Naive B cell (primary cell): ENCODE data around the gene PEF1. TPM values are rescaled to one million over a fixed set of nuclear protein-coding genes. Genes with fewer than 3 reads are reported as not detected.
A peak's percentile ranks its signal among the peaks of the same experiment; 100 is the strongest.

Source experiments
- ATAC-seq, 2 donors: fragments of 150-1000 bp; cut with Tn5 transposase; 2 replicates each; pipeline ENCODE4 v1.10.0; 2021; ENCODE audit warnings: low read depth in 2 of 2, mild to moderate bottlenecking in 2 of 2, moderate library complexity in 2 of 2
- DNase-seq: peaks from one replicate; pipeline ENCODE4 v3.0.0; 2022
- H3K27ac Mint-ChIP-seq, 6 donors: one replicate each; pipeline ENCODE4 v1.8.0; 2020 to 2022; ENCODE audit warnings: mild to moderate bottlenecking in 6 of 6, mixed read lengths in 6 of 6, moderate library complexity in 5 of 6, inconsistent platforms in 2 of 6
- H3K27me3 Mint-ChIP-seq, 3 donors: one replicate each; pipeline ENCODE4 v1.8.0; 2021 to 2022; ENCODE audit warnings: mixed read lengths in 3 of 3, mild to moderate bottlenecking in 1 of 3
- H3K36me3 Mint-ChIP-seq, 2 donors: one replicate each; pipeline ENCODE4 v1.8.0; 2020 to 2022; ENCODE audit warnings: mixed read lengths in 2 of 2, inconsistent platforms in 1 of 2, mild to moderate bottlenecking in 1 of 2
- H3K4me1 Mint-ChIP-seq, 3 donors: one replicate each; pipeline ENCODE4 v1.8.0; 2020 to 2022; ENCODE audit warnings: mixed read lengths in 3 of 3, inconsistent platforms in 1 of 3, mild to moderate bottlenecking in 1 of 3, moderate library complexity in 1 of 3
- H3K4me3 Mint-ChIP-seq, 8 donors: one replicate each; pipeline ENCODE4 v1.8.0; 2020 to 2022; ENCODE audit warnings: mild to moderate bottlenecking in 8 of 8, mixed read lengths in 8 of 8, moderate library complexity in 8 of 8, inconsistent platforms in 2 of 8
- H3K9me3 Mint-ChIP-seq, 7 donors: one replicate each; pipeline ENCODE4 v1.8.0; 2020 to 2022; ENCODE audit warnings: mixed read lengths in 7 of 7, mild to moderate bottlenecking in 5 of 7, inconsistent platforms in 2 of 7, moderate library complexity in 1 of 7
- polyA plus RNA-seq, 6 donors: library from polyadenylated mRNA; unstranded; fragments of 300-500 nt; fragmentation: Illumina TruSeq; gene quantifications; one replicate each; pipeline ENCODE4 v1.2.3, GENCODE V29; 2021; ENCODE audit warnings: low read depth in 6 of 6

PEF1 gene
- polyA plus RNA-seq, 6 donors from 2014 or later: 72.6 to 140 (median 93.7) TPM

DNA sequence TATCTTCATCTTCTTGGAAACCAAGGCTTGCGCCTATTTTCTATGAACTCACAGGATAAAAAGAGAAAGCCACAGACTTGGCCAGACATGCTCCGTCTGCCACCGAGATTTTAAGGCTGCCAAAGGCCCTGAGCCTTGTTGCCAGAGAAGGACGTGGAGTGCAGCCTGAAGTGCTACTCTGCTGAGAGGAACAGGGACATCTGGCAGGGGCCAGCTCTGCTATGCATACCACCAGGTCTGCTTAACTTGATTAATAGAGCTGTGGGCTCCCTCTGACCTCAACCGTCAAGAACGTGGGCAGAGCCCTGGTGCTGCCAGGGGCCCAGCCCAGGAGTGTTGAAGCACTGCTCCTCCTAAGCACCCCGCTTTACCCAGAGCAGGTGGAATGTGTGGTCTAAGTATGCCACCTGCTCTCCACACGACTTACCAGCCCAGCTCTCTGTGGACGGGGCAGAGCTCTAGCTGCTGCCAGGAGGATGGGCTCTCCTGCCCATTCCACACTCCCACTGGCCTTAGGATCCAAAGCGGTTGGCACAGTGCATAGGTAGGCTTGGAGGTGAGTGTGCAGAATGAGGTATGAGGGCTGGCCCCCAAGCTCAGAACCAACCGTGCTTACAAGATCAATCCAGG, 16.6 kb downstream of the PEF1 start:
- DNase-seq (no peak), ATAC-seq (no peak)
- Mint-ChIP-seq H3K36me3 (peaks cover 0 to 19% of the 10 kb centered on the region in 2 donors), H3K4me3 (no peak overlapping the region), H3K27ac (peak overlapping the region in 1 of 6 donors; percentile 19), H3K4me1 (peaks cover 0 to 4% (median 3%) of the 10 kb centered on the region in 3 donors), H3K9me3 (no peaks in the 10 kb centered on the region), H3K27me3 (no peaks in the 10 kb centered on the region)

DNA sequence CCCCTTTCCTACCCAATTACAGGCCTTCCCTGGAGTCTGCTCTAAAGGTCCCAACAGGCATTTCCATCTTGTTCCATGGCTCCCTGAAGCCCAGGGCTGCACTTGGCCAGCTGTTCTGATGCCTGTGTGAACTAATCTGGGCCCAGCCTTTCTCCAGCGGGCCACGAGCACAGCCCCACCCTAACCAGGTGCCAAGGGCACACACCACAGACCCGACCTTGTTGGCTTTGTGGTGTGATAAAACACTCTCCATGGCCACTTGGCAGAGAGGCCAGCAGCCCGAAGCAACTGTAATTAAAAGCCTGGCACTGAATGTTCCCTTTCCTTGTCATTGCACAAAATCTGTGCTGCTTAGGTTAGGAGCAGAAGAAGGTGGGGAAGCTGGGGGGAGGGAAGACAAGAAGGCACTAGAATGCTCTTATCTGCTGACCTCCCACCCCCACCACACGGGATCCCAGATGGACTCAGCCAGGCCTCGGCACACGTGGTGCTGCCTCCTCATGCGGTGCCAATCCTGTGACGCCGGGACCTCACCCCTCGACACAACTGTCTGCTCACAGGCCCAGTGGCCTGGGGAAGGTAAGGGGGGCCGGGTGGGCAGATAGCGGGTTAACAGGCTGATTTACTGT, 17.3 kb downstream of the PEF1 start:
- H3K4me1 Mint-ChIP-seq: peaks cover 0 to 4% (median 3%) of the 10 kb centered on the region in 3 donors
- H3K36me3 Mint-ChIP-seq: peaks cover 0 to 19% of the 10 kb centered on the region in 2 donors
- H3K27me3 Mint-ChIP-seq: no peaks in the 10 kb centered on the region
- no peak for DNase-seq
- H3K4me3 Mint-ChIP-seq: no peak overlapping the region
- H3K9me3 Mint-ChIP-seq: no peaks in the 10 kb centered on the region
- no peak for ATAC-seq
- peak overlapping the region in 2 of 6 donors; percentile 28 to 83 for H3K27ac Mint-ChIP-seq

DNA sequence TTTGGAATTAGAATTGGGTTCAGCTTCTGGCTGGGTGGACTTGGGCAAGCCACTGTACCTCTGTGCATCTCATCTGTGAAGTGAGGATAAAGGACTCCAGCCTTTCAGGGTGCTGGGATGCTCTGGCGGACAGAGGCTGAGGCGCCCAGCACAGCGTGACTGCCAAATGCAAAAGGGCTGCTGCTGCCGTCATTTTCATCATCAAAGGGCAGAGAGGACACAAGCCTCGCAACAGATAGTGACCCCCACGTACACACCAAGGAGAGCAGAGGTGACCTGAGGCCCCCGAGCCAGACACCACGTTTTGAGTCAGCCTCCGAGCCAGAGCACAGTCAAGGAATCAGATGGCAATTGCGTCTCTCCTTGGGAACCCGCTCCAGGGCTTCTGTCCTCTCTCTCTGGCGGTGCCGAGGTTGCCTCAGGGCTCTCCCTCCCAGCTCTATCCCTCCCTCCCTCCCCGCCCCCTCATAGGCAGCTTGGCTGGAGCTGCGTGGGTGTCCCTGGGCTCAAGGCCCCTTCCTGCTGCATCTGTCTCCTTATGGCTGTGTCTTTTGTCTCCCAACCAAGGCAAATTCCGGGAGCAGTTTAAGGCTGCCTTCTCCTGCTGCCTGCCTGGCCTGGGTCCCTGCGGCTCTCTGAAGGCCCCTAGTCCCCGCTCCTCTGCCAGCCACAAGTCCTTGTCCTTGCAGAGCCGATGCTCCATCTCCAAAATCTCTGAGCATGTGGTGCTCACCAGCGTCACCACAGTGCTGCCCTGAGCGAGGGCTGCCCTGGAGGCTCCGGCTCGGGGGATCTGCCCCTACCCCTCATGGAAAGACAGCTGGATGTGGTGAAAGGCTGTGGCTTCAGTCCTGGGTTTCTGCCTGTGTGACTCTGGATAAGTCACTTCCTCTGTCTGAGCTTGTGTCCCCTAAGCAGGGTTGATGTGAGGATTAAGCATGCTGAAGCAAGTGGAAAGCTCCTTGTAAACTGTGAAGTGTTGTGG, 18.2 kb downstream of the PEF1 start:
- H3K4me1 Mint-ChIP-seq: peaks cover 0 to 4% (median 3%) of the 10 kb centered on the region in 3 donors
- no peak overlapping the region for H3K27ac Mint-ChIP-seq
- H3K4me3 Mint-ChIP-seq: no peak overlapping the region
- DNase-seq (no peak), ATAC-seq (no peak)
- no peaks in the 10 kb centered on the region for H3K27me3 Mint-ChIP-seq
- H3K9me3 Mint-ChIP-seq: no peaks in the 10 kb centered on the region
- H3K36me3 Mint-ChIP-seq: peaks cover 0 to 19% of the 10 kb centered on the region in 2 donors

DNA sequence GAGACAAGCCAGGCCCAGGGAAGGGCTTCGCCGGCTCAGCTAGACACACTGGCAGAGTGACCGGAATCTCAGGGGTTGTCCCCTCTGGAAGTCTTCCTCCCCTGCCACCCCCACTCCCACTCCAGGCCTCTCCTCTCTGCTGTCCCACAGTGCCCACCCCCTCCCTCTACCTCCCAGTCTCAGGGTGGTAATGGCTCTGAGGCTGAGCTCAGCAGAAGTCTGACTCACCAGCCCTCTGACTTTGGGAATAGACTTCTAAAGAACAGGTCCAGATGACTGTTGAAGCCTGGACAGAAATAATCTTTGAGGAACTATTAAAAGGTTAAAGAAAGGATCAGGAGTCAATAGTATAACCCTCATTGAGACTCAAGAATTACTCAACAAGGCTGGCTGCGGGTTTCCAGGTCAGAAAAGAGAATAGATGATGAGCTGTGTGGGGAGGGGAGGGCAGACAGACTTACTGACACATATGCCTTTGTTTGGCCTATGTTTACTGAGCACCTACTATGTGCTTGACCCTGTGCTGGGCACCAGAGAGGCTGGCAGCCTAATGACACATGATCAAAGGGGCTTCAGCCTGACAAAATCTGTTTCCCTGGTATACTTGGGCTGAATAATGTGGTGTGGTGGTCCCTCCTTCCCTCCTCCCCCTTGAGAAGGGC, 19.0 kb downstream of the PEF1 start:
- ATAC-seq: no peak
- Mint-ChIP-seq H3K27ac (peak overlapping the region in 1 of 6 donors; percentile 42), H3K36me3 (peaks cover 0 to 16% of the 10 kb centered on the region in 2 donors), H3K27me3 (no peaks in the 10 kb centered on the region), H3K4me3 (no peak overlapping the region), H3K4me1 (peaks cover 0 to 4% (median 3%) of the 10 kb centered on the region in 3 donors), H3K9me3 (no peaks in the 10 kb centered on the region)
- no peak for DNase-seq

DNA sequence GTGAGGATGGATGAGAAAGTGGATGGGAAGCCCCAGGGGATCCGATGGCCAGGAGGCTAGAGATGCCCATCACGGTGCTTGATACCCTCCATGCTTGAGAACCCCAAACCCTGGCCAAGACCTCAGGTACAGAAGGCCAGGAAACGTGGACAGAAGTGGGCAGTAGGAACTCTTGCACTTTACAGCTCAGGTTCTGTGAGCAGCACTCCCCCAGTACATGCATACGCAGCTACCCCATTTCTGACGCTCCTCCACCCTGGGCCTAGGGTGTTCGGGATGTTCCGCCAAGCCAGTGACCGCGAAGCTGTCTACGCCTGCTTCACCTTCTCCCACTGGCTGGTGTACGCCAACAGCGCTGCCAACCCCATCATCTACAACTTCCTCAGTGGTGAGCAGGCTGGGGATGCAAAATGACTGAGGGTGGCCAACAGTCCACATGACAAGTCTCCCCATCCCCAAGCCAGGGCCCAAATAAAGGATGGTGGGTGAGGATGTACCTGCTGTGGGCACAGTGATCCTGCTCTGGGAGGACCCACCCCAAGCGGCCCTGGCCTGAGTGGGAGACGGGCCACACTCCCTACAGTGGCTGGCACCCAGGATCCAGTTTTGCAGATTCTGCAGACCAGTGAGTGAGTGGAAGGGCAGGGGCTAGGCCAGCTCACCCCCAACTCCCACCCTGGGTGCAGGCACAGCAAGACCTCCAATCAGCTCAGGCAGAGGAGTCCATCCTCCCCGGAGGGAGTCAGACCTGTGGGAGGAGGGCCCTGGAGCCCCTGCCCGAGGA, 19.8 kb downstream of the PEF1 start:
- Mint-ChIP-seq H3K4me3 (no peak overlapping the region), H3K9me3 (no peaks in the 10 kb centered on the region), H3K36me3 (peaks cover 0 to 9% of the 10 kb centered on the region in 2 donors), H3K27ac (no peak overlapping the region), H3K4me1 (peaks cover 0 to 4% (median 3%) of the 10 kb centered on the region in 3 donors), H3K27me3 (peaks cover 0 to 1% (median under 1%) of the 10 kb centered on the region in 3 donors)
- ATAC-seq: no peak
- no peak for DNase-seq

DNA sequence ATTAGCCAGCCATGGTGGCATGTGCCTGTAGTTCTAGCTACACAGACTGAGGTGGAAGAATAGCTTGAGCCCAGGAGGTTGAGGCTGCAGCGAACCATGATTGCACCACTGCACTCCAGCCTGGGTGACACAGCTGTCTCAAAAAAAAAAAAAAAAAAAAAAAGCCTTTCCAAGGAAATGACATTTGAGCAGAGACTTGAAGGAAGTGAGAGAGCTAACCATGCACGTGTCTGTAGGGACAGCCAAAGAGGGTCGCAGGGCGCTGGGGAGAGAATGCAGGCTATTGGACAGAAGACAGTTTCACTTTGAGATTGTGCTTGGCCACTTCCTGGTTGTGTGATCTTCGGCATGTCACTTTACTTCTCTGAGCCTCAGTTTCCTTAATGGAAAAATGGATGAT, 20.4 kb downstream of the PEF1 start:
- Mint-ChIP-seq H3K36me3 (peaks cover 0 to 4% of the 10 kb centered on the region in 2 donors), H3K9me3 (no peaks in the 10 kb centered on the region), H3K27me3 (peaks cover 6 to 7% (median 6%) of the 10 kb centered on the region in 3 donors), H3K4me1 (peaks cover 6 to 10% (median 7%) of the 10 kb centered on the region in 3 donors), H3K27ac (peak overlapping the region in 3 of 6 donors; percentile 26 to 69 (median 27)), H3K4me3 (no peak overlapping the region)
- DNase-seq (no peak), ATAC-seq (no peak)

DNA sequence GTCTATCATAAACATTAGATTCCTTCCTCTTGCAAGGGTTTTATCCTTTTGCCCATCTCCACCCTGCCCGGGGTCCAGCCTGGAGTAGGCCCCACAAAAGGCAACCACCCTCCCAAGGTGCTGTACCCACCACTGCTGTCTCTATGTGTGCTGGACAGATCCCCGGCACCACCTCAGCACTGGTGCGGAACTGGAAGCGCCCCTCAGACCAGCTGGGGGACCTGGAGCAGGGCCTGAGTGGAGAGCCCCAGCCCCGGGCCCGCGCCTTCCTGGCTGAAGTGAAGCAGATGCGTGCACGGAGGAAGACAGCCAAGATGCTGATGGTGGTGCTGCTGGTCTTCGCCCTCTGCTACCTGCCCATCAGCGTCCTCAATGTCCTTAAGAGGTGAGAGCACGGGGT, 21.3 kb downstream of the PEF1 start:
- DNase-seq (no peak), ATAC-seq (no peak)

DNA sequence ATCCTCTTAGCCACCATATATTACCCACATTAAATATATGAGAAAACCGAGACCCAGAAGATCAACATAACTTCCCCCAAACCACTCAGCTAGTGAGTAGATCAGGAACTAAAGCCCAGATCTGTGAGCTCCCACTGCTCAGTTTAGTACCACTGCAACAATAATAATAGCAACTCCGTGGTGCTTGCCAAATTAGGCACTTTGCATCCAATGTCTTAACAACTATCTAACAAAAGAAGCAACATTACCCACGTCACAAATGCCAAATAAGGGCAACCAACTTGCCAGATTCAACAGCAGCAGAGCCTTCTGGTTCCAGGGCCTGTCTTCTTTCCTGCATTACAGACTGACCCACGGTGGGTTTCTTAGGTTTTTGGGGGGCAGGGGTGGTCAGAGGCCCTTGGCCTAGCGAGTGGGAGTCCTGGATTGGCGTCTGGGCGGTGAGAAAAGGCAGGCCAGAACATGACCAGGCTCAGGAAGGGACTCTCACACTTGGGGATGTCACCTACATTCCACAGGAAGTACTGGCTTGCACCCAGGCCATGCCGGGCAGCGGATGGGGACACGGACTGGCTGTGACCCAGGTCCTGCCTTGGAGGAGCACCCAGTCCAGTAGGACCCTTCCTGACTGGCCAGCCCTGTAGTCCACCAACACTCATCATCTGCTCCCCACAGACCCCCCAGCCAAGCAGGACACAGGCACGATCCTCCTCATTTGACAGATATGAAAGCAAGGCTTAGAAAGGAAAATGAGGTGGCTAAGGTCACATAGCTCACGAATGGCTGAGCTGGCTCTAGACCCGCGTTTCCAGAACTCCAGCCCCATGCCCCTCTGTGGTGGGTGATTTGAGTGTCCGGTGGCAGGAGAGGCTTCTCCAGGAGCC, 22.6 kb downstream of the PEF1 start:
- DNase-seq (no peak), ATAC-seq (no peak)
- no peaks in the 10 kb centered on the region for H3K9me3 Mint-ChIP-seq
- H3K4me3 Mint-ChIP-seq: no peak overlapping the region
- peak overlapping the region in 1 of 6 donors; percentile 33 for H3K27ac Mint-ChIP-seq
- peaks cover 14 to 19% (median 17%) of the 10 kb centered on the region in 3 donors for H3K4me1 Mint-ChIP-seq
- no peaks in the 10 kb centered on the region for H3K36me3 Mint-ChIP-seq
- peaks cover 13 to 21% (median 20%) of the 10 kb centered on the region in 3 donors for H3K27me3 Mint-ChIP-seq

More for the DNA sequence above, 21.3 kb downstream of the PEF1 start:
- Mint-ChIP-seq H3K4me3 (no peak overlapping the region), H3K4me1 (peaks cover 11 to 16% (median 13%) of the 10 kb centered on the region in 3 donors), H3K9me3 (no peaks in the 10 kb centered on the region), H3K27ac (peak overlapping the region in 1 of 6 donors; percentile 27), H3K36me3 (no peaks in the 10 kb centered on the region), H3K27me3 (peaks cover 10 to 15% (median 14%) of the 10 kb centered on the region in 3 donors)

DNA sequence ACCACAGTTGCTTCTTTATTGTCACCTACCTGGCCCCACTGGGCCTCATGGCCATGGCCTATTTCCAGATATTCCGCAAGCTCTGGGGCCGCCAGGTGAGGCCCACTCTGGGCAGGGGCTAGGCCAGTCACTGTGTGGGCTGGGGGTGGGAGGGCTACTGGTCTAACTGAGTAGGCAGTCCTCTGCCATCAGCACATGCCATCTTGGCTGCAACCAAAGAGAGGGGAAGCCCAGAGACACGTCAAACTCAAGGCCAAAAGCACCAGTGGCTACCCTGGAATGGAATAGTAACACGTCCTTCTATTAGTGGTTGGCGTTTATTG, 23.2 kb downstream of the PEF1 start:
- Mint-ChIP-seq H3K9me3 (no peaks in the 10 kb centered on the region), H3K36me3 (no peaks in the 10 kb centered on the region), H3K4me3 (no peak overlapping the region), H3K4me1 (peaks cover 16 to 26% (median 17%) of the 10 kb centered on the region in 3 donors), H3K27me3 (peaks cover 19 to 28% (median 26%) of the 10 kb centered on the region in 3 donors), H3K27ac (no peak overlapping the region)
- no peak for DNase-seq
- ATAC-seq: no peak

DNA sequence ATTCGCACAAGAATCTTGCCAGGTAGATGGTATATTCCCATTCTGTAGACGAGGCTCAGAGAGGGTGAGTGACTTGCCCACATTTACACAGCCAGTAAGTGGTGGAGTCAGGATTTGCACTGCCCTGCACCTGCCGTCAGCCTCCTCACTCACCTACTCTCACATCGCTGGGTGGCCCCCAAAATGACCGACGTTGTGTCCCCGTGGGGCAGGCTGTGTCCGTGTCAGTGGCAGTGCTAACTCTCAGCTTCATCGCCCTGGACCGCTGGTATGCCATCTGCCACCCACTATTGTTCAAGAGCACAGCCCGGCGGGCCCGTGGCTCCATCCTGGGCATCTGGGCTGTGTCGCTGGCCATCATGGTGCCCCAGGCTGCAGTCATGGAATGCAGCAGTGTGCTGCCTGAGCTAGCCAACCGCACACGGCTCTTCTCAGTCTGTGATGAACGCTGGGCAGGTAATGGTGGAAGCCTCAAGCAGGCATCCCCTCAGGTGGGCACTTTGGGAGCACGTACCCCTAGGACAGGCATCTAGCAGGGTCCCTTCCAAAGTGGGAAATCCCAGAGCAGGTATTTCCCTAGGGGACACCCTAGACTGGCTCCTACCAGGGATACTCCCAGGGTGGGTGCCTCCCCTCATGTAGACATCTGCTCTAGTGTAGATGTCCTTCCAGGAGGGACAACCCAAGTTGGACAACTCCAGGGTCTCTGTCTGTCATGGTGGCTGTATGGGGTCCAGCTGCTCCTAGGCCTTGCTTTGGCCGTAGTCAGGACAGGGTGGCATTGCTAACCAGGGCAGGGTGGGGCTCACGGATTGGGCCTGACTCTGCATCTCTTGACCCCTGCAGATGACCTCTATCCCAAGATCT, 23.8 kb downstream of the PEF1 start:
- Mint-ChIP-seq H3K9me3 (no peaks in the 10 kb centered on the region), H3K4me1 (peaks cover 16 to 28% (median 17%) of the 10 kb centered on the region in 3 donors), H3K4me3 (no peak overlapping the region), H3K27ac (peak overlapping the region in 1 of 6 donors; percentile 42), H3K36me3 (no peaks in the 10 kb centered on the region), H3K27me3 (peaks cover 22 to 34% (median 32%) of the 10 kb centered on the region in 3 donors)
- no peak for ATAC-seq
- no peak for DNase-seq
